HL-60 (cell line): ENCODE measurements around the gene FIBP.

Experiments used
- CTCF ChIP-seq: IDR thresholded peaks from one replicate; pipeline ENCODE4 v1.5.1; 2011; ENCODE audit warnings: low read length, control low read depth, inconsistent platforms; ENCODE audit not compliant: insufficient read depth
- POLR2AphosphoS5 ChIP-seq: IDR thresholded peaks from 2 replicates; pipeline ENCODE4 v1.6.1; 2012; ENCODE audit warnings: low read depth
- REST ChIP-seq: IDR thresholded peaks from 2 replicates; pipeline ENCODE4 v1.6.1; 2012; ENCODE audit warnings: low read depth; ENCODE audit not compliant: insufficient replicate concordance

DNA sequence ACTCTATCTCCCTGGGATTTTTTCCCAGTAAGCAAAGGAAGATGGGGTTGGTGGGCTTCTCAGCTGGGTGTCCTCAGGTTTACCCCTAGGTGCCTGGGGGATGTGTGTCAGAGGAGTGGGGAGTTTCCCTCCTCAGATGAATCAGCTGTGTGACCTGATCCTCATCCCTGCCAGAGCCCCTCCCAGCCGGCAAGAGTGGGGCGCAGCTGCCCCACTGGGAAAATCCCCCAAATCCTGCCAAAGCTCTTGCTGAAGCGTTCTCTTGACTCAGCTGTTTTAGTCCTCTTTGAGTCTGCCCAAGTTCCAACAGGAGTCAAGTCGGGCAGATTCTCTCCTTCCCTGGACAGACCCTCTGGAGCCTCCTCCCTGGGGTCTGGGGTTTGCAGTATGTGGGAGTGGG, 24.6 kb upstream of the FIBP start:
- TF ChIP-seq POLR2AphosphoS5 (no peak), CTCF (no peak), REST (no peak)
